Osteocyte (in vitro differentiated cells): ENCODE data around the gene TMEM108. TPM values are rescaled to one million over a fixed set of nuclear protein-coding genes. Genes with fewer than 3 reads are reported as not detected.
"Not testable (repeated sequence)": the region's sequence is repeated elsewhere in the genome, so short reads cannot be mapped to it uniquely, and the experiment has no call there.

Experiments
- DNase-seq: peaks from one replicate; pipeline ENCODE4 v3.0.0; 2021; ENCODE audit warnings: mixed read lengths; ENCODE audit not compliant: unreplicated experiment; ENCODE audit errors: extremely low spot score
- H3K27ac Mint-ChIP-seq: one replicate; pipeline ENCODE4 v1.8.0; 2021; ENCODE audit warnings: mild to moderate bottlenecking, mixed read lengths; ENCODE audit not compliant: unreplicated experiment
- H3K27me3 Mint-ChIP-seq: one replicate; pipeline ENCODE4 v1.8.0; 2021; ENCODE audit warnings: mixed read lengths; ENCODE audit not compliant: unreplicated experiment
- H3K36me3 Mint-ChIP-seq: one replicate; pipeline ENCODE4 v1.8.0; 2021; ENCODE audit warnings: mixed read lengths; ENCODE audit not compliant: unreplicated experiment
- H3K4me1 Mint-ChIP-seq: one replicate; pipeline ENCODE4 v1.8.0; 2021; ENCODE audit warnings: mixed read lengths; ENCODE audit not compliant: unreplicated experiment
- H3K4me3 Mint-ChIP-seq: one replicate; pipeline ENCODE4 v1.8.0; 2021; ENCODE audit warnings: mild to moderate bottlenecking, moderate library complexity, mixed read lengths; ENCODE audit not compliant: unreplicated experiment
- H3K9me3 Mint-ChIP-seq: one replicate; pipeline ENCODE4 v1.8.0; 2021; ENCODE audit warnings: mixed read lengths; ENCODE audit not compliant: unreplicated experiment
- total RNA-seq: library from RNA; stranded (reverse); gene quantifications from 2 replicates; pipeline ENCODE4 v1.2.1, GENCODE V29; 2021
- TF ChIP-seq, protein P1 (sequence below): fragments of 200-600 bp; sonication (generic); IDR thresholded peaks from 2 replicates; pipeline ENCODE4 v1.5.0; 2021; ENCODE audit warnings: antibody characterized with exemption, mild to moderate bottlenecking, moderate library complexity

Gene TMEM108
- total RNA-seq, 1 donor from 2014 or later, result 3.7 TPM

DNA sequence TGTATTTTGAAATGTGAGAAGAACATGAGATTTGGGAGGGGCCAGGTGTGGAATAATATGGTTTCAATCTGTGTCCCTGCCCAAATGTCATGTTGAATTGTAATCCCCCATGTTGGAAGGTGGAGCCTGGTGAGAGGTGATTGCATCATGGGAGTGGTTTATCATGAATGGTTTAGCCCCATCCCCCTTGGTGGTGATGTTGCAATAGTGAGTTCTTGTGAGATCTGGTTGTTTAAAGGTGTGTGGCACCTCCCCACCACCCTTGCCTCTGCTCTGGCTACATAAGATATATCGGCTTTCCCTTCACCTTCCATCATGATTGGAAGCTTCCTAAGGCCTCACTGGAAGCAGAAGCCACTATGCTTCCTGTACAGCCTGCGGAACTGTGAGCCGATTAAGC, 23.9 kb upstream of the TMEM108 start:
- Mint-ChIP-seq H3K27ac (no peak overlapping the region), H3K27me3 (peaks cover 18% of the 10 kb centered on the region)
- TF ChIP-seq, protein P1, sequence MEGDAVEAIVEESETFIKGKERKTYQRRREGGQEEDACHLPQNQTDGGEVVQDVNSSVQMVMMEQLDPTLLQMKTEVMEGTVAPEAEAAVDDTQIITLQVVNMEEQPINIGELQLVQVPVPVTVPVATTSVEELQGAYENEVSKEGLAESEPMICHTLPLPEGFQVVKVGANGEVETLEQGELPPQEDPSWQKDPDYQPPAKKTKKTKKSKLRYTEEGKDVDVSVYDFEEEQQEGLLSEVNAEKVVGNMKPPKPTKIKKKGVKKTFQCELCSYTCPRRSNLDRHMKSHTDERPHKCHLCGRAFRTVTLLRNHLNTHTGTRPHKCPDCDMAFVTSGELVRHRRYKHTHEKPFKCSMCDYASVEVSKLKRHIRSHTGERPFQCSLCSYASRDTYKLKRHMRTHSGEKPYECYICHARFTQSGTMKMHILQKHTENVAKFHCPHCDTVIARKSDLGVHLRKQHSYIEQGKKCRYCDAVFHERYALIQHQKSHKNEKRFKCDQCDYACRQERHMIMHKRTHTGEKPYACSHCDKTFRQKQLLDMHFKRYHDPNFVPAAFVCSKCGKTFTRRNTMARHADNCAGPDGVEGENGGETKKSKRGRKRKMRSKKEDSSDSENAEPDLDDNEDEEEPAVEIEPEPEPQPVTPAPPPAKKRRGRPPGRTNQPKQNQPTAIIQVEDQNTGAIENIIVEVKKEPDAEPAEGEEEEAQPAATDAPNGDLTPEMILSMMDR, result no peak

DNA sequence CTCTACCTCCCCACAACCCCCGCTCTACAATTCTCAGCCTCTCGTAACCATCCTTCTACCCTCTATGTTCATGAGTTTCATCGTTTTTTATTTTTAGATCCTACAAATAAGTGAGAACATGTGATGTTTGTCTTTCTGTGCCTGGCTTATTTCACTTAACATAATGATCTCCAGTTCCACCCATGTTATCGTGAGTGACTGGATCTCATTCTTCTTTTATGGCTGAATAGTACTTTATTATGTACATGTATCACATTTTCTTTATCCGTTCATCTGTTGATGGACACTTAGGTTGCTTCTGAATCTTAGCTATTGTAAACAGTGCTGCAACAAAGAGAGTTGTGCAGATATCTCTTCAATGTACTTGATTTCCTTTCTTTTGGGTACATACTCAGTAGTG, 22.6 kb upstream of the TMEM108 start:
- H3K36me3 Mint-ChIP-seq, H3K4me1 Mint-ChIP-seq, DNase-seq, H3K4me3 Mint-ChIP-seq, H3K9me3 Mint-ChIP-seq, H3K27ac Mint-ChIP-seq: not testable (repeated sequence)
- peaks cover 24% of the 10 kb centered on the region for H3K27me3 Mint-ChIP-seq

More for the DNA sequence above, 23.9 kb upstream of the TMEM108 start:
- no peak for DNase-seq
- Mint-ChIP-seq H3K4me3 (no peak overlapping the region), H3K9me3 (peaks cover 8% of the 10 kb centered on the region), H3K36me3 (no peaks in the 10 kb centered on the region), H3K4me1 (no peaks in the 10 kb centered on the region)

DNA sequence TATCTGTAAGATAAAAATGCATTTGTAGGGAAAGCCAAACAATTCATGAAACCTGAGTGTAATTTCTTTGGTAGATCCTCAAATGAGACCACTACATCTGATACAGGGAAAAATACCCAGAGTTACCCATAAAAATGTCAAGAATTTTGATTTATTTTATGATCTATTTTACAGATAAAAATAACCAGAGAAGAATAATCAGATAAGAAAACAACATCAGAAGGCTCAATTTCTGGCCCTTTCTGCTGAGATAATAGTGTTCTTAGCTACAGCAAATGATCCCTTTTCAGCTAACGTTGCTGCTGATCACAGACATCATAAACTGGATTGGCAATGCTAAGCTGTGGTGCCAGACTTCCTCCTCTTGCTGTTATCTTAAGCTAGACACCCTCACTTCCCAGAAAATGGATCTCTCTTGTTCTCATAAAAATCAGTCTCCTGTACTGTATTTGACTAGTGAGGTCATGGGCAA, 21.3 kb upstream of the TMEM108 start:
- Mint-ChIP-seq H3K4me3 (no peak overlapping the region), H3K9me3 (no peaks in the 10 kb centered on the region), H3K27me3 (peaks cover 24% of the 10 kb centered on the region), H3K36me3 (no peaks in the 10 kb centered on the region), H3K27ac (no peak overlapping the region), H3K4me1 (no peaks in the 10 kb centered on the region)
- TF ChIP-seq, protein P1, result no peak
- no peak for DNase-seq

DNA sequence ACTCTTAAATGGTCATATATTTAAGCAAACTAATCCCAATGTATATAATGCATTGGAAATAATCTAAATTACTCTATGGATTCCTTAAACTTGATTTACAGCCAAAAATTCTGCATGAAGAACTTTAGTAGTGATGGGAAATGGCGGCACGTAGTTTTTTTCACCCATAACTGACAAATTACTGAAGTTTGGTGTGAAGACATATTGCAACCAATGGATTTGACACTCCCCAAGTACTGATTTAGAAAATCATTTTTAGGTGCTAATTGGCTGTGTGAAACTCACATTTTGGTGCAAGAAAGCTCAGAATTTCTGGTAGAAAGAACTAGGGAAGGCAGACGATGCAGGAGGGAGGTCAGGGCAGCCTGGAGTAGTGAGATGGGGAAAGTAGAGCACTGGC, 19.3 kb upstream of the TMEM108 start:
- DNase-seq, result no peak
- no peaks in the 10 kb centered on the region for H3K4me1 Mint-ChIP-seq
- no peak overlapping the region for H3K27ac Mint-ChIP-seq
- H3K4me3 Mint-ChIP-seq, result no peak overlapping the region
- peaks cover 31% of the 10 kb centered on the region for H3K27me3 Mint-ChIP-seq
- H3K9me3 Mint-ChIP-seq, result no peaks in the 10 kb centered on the region
- H3K36me3 Mint-ChIP-seq, result no peaks in the 10 kb centered on the region
- TF ChIP-seq, protein P1, result no peak

DNA sequence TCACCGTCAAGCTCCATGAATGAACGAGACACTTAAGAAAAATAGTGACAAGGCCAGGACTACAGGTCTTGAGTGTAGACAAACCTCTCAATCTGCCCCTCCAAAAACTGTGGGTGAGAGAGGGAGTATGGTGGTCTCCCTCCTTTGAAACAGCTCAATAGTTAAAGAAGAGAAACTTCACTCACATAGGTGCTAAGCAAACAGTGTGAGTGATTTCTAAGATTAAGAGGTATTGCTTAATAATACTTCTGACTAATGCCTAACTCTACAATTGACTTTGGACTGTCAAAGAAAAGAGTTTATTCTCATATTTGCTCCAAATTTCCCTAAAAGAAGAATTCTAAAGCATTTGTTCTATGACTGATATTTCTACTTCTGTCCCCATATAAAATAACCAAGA, 17.0 kb upstream of the TMEM108 start:
- H3K4me1 Mint-ChIP-seq, result no peaks in the 10 kb centered on the region
- DNase-seq, result no peak
- H3K36me3 Mint-ChIP-seq, result no peaks in the 10 kb centered on the region
- TF ChIP-seq, protein P1, result no peak
- no peaks in the 10 kb centered on the region for H3K9me3 Mint-ChIP-seq
- H3K27me3 Mint-ChIP-seq, result peaks cover 42% of the 10 kb centered on the region
- H3K27ac Mint-ChIP-seq, result no peak overlapping the region
- no peak overlapping the region for H3K4me3 Mint-ChIP-seq

DNA sequence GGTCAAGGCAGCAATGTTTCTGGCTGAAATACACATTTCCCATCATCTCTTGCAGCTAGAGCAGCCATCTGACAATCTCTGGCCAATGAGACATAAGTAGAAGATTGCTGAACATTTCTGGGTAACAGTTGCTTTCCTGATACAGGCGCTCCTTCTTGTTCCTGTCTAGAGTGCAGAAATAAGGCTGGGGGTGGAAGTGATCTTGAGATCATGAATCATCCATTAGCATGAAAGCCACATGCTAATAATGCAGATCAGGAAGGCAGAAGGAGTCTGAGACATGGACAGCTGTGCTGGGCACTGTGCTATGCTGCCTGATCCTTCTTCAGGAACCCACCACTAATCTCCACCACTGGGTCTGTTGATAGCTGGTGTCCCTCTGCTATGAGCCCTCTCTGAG, 14.8 kb upstream of the TMEM108 start:
- no peak overlapping the region for H3K4me3 Mint-ChIP-seq
- no peaks in the 10 kb centered on the region for H3K9me3 Mint-ChIP-seq
- peaks cover 49% of the 10 kb centered on the region for H3K27me3 Mint-ChIP-seq
- no peak overlapping the region for H3K27ac Mint-ChIP-seq
- TF ChIP-seq, protein P1, result no peak
- no peaks in the 10 kb centered on the region for H3K36me3 Mint-ChIP-seq
- no peaks in the 10 kb centered on the region for H3K4me1 Mint-ChIP-seq
- no peak for DNase-seq
